ENCODE measurements around the gene CPNE2. TPM values are rescaled to one million over a fixed set of nuclear protein-coding genes. Genes with fewer than 3 reads are reported as not detected.
A peak's percentile ranks its signal among the peaks of the same experiment; 100 is the strongest.

CPNE2 gene
- polyA plus RNA-seq, 1 donor from 2014 or later, result 2.0 TPM

DNA sequence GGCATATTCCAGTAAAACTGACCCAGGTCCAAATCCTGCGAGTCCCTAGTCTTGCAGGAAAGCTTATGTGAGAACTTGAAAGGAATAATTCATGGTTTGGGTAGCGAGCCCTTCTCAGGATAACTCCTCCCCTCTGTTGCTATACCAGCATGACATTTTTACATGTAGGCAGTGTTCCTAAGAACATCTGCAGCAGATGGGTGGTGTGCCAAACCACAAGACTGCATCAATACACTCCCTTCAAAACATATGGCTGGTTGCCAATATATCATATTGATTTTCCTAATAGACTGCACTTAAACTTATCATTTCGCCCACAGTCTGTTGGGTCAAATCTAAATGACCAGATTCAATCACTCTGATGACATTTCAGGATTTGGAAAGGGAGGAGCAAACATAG is 73.6 kb downstream of the CPNE2 start:
- H3K36me3 Mint-ChIP-seq, result peaks cover 9% of the 10 kb centered on the region

DNA sequence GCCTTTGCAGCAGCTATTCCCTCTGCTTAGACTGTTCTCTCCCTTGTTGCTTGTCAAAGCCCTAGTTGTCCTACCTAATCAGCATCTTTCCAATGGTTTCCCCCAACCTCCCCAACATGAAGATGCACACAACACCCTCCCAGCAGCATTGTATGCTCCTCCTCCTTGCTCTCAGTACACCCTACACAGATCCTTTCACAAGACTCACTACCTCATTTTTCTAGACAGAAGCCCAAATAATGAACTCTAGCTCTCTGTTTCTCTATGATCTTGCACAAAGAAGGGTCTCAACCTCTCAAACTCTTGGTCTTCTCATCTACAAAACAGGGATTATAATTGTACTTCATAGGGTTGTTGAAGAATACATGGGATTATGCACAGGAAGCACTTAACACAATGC is 74.1 kb downstream of the CPNE2 start:
- Mint-ChIP-seq H3K4me3 (no peak overlapping the region), H3K4me1 (peaks cover 0 to 7% (median 4%) of the 10 kb centered on the region in 3 donors), H3K27me3 (no peaks in the 10 kb centered on the region), H3K27ac (no peak overlapping the region), H3K36me3 (peaks cover 13% of the 10 kb centered on the region), H3K9me3 (no peaks in the 10 kb centered on the region)

More for the DNA sequence above, 73.6 kb downstream of the CPNE2 start:
- H3K27me3 Mint-ChIP-seq, result no peaks in the 10 kb centered on the region
- H3K4me1 Mint-ChIP-seq, result peaks cover 0 to 7% (median 4%) of the 10 kb centered on the region in 3 donors
- H3K4me3 Mint-ChIP-seq, result no peak overlapping the region
- H3K27ac Mint-ChIP-seq, result no peak overlapping the region
- no peaks in the 10 kb centered on the region for H3K9me3 Mint-ChIP-seq

DNA sequence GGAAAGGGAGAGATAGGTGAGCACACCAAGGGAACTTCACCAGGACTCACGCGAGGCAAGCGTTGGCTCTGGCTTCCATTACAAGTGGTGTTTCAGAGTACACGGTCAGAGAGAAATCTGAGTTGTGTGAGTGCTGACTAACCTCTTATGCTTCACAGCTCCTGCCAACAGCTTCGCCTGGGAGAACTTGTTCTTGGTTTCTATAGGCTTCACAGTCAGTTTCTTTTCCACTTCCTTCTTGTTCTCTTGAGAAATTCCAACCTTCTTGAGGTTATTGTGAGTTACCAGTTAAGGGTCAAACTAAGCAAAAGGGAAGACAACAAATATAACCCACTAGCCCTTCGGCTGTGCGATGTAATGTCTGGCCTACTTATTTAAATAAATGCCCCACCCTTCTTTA is 74.6 kb downstream of the CPNE2 start:
- Mint-ChIP-seq H3K9me3 (no peaks in the 10 kb centered on the region), H3K4me3 (no peak overlapping the region), H3K36me3 (peaks cover 15% of the 10 kb centered on the region), H3K4me1 (peaks cover 0 to 7% (median 4%) of the 10 kb centered on the region in 3 donors), H3K27me3 (no peaks in the 10 kb centered on the region), H3K27ac (no peak overlapping the region)

DNA sequence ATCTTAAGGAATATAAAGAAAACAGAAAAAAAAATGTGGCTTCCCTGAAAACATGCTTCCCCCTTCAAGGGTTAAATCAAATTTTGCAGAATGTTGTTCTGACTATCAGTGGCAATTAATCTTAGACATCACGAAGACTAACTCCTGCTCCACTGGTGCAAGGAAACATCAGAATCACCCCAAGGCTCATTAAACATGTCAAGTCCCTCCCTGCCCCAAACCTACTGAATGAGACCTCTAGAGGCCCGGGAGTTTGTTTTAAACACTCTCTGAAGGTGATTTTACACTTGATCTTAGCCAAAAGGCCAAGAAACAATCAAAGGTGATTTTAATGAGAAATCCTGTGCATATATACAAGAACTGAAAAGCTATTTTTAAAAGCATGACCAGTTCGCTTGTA is 75.2 kb downstream of the CPNE2 start:
- H3K36me3 Mint-ChIP-seq, result peaks cover 16% of the 10 kb centered on the region
- H3K27me3 Mint-ChIP-seq, result no peaks in the 10 kb centered on the region
- H3K4me3 Mint-ChIP-seq, result no peak overlapping the region
- H3K4me1 Mint-ChIP-seq, result peaks cover 0 to 7% (median 4%) of the 10 kb centered on the region in 3 donors
- peak overlapping the region in 1 of 3 donors; percentile 36 for H3K27ac Mint-ChIP-seq
- H3K9me3 Mint-ChIP-seq, result no peaks in the 10 kb centered on the region

DNA sequence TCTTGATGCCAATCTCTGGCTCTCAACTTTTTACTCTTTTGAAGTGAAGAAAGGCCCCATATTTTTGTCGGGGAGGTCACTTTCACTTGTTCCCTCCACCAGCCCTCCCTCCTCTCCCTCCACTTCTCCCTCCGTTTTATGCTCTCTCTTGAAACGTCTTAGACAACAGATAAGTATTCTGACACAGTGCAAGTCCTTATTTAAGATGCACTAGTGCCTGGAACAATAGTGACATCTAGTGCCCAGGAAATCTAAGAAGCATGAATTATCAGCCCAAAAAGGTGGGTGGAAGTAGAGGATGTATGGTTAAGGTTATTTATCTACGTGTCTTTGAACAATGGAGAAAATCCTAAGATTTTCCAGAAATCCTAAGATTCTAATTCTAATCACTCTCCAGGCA is 75.6 kb downstream of the CPNE2 start:
- H3K27me3 Mint-ChIP-seq, result no peaks in the 10 kb centered on the region
- no peaks in the 10 kb centered on the region for H3K9me3 Mint-ChIP-seq
- peaks cover 0 to 7% (median 4%) of the 10 kb centered on the region in 3 donors for H3K4me1 Mint-ChIP-seq
- peaks cover 16% of the 10 kb centered on the region for H3K36me3 Mint-ChIP-seq
- peak overlapping the region in 2 of 3 donors; percentile 36 to 53 for H3K27ac Mint-ChIP-seq
- H3K4me3 Mint-ChIP-seq, result no peak overlapping the region

DNA sequence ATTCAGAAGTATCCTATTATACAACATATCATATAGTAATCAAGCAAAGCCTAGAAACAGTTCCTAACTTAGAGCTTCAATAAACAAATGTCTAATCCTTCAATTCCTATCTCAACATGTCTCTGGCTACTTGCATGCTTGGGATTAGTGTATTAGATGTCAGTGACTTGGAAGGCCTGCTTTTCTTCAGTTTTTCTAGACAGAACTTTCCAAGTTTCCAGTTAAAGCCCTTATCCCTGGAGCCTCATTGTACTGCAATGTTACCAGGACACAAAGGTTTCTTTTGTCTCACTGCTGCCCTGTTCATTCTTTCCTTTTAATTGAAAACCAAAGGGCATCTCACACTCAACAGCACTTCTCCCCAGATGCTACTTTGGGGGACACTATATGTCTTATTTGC is 76.9 kb downstream of the CPNE2 start:
- Mint-ChIP-seq H3K4me1 (peaks cover 0 to 7% (median 4%) of the 10 kb centered on the region in 3 donors), H3K9me3 (no peaks in the 10 kb centered on the region), H3K27me3 (no peaks in the 10 kb centered on the region), H3K4me3 (no peak overlapping the region), H3K27ac (no peak overlapping the region), H3K36me3 (peaks cover 13% of the 10 kb centered on the region)

DNA sequence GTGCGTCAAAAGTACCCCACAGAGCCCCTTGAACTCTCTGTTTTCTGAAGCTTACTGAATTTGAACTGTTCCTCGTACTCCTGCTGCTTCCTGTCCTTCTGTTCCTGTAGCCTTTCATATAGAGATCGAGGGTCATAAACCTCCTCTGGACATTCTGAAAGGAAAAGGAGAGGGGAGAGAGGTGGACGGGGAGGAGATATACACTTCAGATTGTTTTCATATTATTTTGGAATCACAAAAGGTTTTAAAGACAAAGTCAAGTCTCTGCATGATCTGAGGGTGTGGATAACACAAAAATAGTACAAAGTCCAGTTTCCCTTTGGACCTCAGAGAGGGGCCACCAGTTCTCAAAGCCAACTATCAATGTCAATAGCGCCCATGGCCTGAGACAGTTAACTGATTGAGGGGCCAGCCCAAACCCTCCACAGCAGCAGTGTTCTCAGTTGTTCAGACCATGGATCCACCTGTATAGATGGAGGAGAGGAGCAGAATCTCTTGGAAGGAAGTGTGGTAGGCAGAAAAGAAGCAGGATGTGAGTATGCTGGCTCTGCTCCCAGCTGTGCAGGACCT is 80.4 kb downstream of the CPNE2 start:
- Mint-ChIP-seq H3K27me3 (no peaks in the 10 kb centered on the region), H3K4me3 (peak overlapping the region in 1 of 4 donors; percentile 74), H3K4me1 (peaks cover 0 to 6% (median 4%) of the 10 kb centered on the region in 3 donors), H3K36me3 (peaks cover 10% of the 10 kb centered on the region), H3K9me3 (no peaks in the 10 kb centered on the region), H3K27ac (no peak overlapping the region)

DNA sequence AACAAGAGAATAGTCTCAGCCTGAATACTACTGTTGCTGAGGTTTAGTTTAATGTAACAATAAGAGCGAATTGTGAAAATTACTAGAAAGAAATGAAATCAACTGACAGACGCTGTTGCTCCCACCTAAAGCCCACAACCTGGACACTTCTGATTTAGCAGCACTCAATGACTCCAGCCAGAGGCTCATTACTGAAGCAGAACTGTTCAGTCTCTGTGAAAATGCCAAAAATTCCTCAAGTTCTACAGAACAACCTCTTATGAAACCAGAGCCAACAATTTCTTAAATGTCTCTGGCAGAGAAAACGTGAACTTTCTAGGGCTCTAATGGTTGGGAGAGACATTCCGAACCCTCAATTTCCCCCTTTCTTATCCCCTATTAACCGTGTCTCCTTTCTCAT is 83.5 kb downstream of the CPNE2 start:
- H3K4me1 Mint-ChIP-seq, result peaks cover 0 to 6% (median 5%) of the 10 kb centered on the region in 3 donors
- no peaks in the 10 kb centered on the region for H3K27me3 Mint-ChIP-seq
- H3K4me3 Mint-ChIP-seq, result no peak overlapping the region
- H3K36me3 Mint-ChIP-seq, result peaks cover 7% of the 10 kb centered on the region
- H3K9me3 Mint-ChIP-seq, result no peaks in the 10 kb centered on the region
- no peak overlapping the region for H3K27ac Mint-ChIP-seq

DNA sequence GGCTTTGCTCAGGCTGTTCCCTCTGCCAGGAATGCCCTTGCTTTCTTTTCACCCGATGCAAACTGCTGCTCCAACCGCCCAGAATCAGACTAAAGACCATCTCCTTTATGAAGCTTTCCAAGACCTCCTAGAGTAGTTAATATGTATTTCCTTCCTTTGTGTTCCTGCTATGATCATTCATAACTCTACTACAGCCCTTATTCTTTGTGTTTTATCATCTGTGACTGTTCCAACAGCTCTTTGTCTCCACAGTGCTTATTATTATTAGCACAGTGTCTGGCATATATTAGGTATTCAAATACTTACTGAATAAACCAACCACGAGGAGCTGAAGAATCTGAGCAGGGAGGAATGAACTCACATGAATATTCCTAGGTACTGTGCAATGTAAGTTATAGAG is 85.8 kb downstream of the CPNE2 start:
- H3K27ac Mint-ChIP-seq, result no peak overlapping the region
- H3K4me3 Mint-ChIP-seq, result no peak overlapping the region
- peaks cover 5 to 15% (median 9%) of the 10 kb centered on the region in 3 donors for H3K4me1 Mint-ChIP-seq
- no peaks in the 10 kb centered on the region for H3K36me3 Mint-ChIP-seq
- H3K27me3 Mint-ChIP-seq, result no peaks in the 10 kb centered on the region
- H3K9me3 Mint-ChIP-seq, result no peaks in the 10 kb centered on the region

DNA sequence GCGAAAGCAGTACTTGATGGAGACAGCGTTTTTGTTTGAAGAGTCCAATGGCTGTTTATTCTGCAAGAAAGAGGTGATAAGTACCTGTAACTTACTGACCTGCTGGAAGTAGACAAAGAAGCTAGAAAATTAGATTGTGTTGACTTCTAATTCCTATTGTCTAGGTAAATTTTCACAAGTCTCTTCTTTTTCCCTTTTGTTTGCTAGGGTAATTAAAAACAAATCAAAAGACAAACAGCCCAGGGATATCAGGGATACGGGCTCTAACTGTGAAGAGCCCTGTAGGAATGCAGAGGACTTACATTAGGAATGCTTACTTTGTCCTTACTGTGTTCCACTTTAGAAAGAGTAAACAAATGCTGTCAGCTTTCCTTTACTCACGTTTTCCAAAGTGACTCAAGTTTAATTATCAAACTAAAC is 86.4 kb downstream of the CPNE2 start:
- peaks cover 6 to 15% (median 11%) of the 10 kb centered on the region in 3 donors for H3K4me1 Mint-ChIP-seq
- no peak overlapping the region for H3K27ac Mint-ChIP-seq
- no peaks in the 10 kb centered on the region for H3K9me3 Mint-ChIP-seq
- H3K4me3 Mint-ChIP-seq, result no peak overlapping the region
- H3K27me3 Mint-ChIP-seq, result no peaks in the 10 kb centered on the region
- no peaks in the 10 kb centered on the region for H3K36me3 Mint-ChIP-seq

DNA sequence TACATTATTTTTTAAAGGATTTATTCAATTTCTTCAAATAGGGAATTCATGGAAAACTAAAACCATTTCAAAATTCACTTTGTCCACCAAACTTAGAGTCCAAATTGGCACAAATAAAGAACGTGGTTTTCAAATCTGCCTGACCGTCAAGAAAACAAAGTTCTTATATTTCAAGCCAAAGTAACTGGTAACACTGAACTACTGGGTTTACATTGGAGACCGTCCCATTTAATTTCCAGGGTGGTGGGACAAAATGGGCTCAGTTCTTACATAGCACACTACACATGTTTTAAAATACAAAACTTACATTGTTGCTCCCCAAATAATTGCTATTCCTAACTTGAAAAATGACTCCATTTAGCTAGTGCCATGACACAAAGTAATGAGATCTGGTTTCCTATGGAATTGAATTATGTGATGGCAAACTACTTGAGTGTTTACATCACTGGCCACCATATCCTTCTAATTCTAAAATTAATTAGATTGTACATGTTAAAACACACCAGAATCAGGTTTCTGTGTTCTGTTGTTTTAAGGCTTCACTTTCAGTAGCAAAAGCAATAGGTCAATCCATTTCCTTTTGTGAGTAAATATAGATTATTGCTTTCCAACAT is 86.9 kb downstream of the CPNE2 start:
- Mint-ChIP-seq H3K4me3 (no peak overlapping the region), H3K36me3 (no peaks in the 10 kb centered on the region)

DNA sequence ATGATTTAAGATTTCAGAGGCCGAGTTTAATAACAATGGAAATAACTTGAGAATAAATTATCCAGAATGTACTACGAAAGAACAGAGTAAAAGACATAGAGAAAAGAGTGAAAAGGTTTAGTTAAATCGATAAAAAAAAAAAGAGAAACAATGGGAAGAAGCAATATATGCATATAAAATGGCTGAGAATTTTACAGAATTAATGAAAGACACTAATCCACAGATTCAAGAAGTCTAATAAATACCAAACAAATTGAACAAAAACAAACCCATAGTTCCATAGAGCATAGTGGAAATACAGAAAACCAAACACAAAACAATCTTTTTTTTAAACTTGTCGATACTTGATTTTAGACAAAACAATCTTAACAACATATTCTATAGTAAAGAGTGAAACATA is 91.7 kb downstream of the CPNE2 start:
- no peaks in the 10 kb centered on the region for H3K36me3 Mint-ChIP-seq
- peaks cover 2% of the 10 kb centered on the region for H3K27me3 Mint-ChIP-seq
- peaks cover 22 to 34% (median 33%) of the 10 kb centered on the region in 3 donors for H3K4me1 Mint-ChIP-seq
- no peaks in the 10 kb centered on the region for H3K9me3 Mint-ChIP-seq
- H3K4me3 Mint-ChIP-seq, result peak overlapping the region; percentile 46 to 98 (median 90)
- peak overlapping the region; percentile 73 to 99 (median 87) for H3K27ac Mint-ChIP-seq

More for the DNA sequence above, 86.9 kb downstream of the CPNE2 start:
- H3K27me3 Mint-ChIP-seq, result no peaks in the 10 kb centered on the region
- peaks cover 11 to 16% (median 15%) of the 10 kb centered on the region in 3 donors for H3K4me1 Mint-ChIP-seq
- no peaks in the 10 kb centered on the region for H3K9me3 Mint-ChIP-seq
- H3K27ac Mint-ChIP-seq, result no peak overlapping the region

DNA sequence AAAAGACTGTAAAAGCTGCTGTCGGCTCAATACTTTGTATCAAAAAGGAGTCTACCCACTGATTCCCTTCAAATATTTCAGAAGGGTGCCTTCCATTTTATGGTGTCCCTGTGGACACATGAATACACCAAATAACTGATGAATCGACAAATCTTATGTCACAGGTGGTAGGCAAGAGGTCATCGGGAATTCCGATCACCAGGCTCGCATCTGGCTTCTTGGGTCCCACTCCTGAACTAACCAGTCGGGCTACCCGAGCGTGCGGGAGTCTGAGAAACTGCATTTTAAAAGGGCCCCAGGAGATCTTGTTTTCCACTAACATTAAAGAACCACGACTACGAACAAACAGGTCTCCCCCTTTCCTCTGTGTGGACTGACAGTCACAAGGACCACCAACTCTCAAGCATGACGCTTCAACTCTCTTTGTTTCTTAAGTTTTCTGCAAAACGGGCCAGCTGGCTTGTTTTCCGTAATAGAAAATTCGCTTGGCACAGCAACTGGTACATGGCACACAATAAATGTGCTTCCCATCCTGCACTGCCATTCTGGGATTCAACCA is 92.6 kb downstream of the CPNE2 start:
- Mint-ChIP-seq H3K9me3 (no peaks in the 10 kb centered on the region), H3K4me3 (peak overlapping the region; percentile 89 to 100 (median 96)), H3K4me1 (peaks cover 24 to 35% (median 34%) of the 10 kb centered on the region in 3 donors), H3K27me3 (peaks cover 2% of the 10 kb centered on the region), H3K36me3 (peaks cover 2% of the 10 kb centered on the region), H3K27ac (peak overlapping the region; percentile 87 to 99 (median 99))

DNA sequence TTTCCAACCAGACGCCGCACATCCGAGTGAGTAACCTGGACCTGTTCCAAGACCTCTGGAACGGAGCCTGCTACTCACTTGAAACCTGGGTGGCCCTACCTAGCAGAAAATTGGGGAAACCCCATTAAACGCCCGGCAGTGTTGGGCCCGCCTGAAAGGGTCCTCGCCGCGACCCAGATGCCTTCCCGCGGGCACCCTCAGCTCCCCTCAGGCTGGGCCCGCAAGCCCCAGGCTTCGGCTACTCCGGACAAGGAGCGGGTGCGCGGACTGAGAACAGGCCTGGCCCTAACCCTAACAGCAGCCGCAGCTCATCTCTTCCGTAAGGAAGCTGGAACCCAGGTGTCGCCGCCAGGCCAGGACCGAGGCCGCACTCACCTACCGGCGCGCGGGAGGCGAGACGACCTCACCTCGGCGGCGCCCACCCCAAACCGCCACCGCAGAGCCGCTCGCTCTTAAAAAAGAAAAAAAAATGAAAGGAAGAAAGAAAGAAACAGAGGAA is 93.1 kb downstream of the CPNE2 start:
- Mint-ChIP-seq H3K36me3 (peaks cover 2% of the 10 kb centered on the region), H3K4me3 (peak overlapping the region; percentile 89 to 100 (median 96)), H3K27me3 (peaks cover 2% of the 10 kb centered on the region), H3K4me1 (peaks cover 24 to 36% (median 34%) of the 10 kb centered on the region in 3 donors), H3K27ac (peak overlapping the region; percentile 87 to 99 (median 99)), H3K9me3 (no peaks in the 10 kb centered on the region)
